Measurements from ENCODE around the gene IMMP2L. TPM values are rescaled to one million over a fixed set of nuclear protein-coding genes. Genes with fewer than 3 reads are reported as not detected.

The IMMP2L gene
- total RNA-seq, 1 experiment from 2014 or later: 13.6 TPM

DNA sequence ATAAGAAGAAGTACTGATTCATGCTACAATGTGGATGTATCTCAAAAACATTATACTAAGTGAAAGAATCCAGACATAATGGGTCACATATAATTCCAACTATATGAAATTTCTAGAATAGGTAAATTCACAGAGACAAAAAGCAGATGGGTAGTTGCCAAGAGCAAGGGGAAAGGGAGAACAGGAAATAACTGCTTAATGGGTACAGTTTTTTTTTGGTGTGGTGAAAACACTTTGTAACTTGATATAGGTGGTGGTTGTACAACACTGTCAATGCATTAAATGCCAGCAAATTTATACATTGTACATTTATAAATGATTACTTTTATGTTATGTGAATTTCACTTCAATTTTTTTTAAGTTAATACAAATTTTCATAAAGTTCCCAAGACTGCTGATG lies 490.7 kb downstream of the IMMP2L start:
- Mint-ChIP-seq H3K4me3 (no peak overlapping the region), H3K4me1 (peaks cover 28% of the 10 kb centered on the region), H3K27me3 (ENCODE audit: low read depth) (no peaks in the 10 kb centered on the region), H3K9me3 (peaks cover 2% of the 10 kb centered on the region; the same call in 1 of the 2 replicates), H3K27ac (no peak overlapping the region), H3K36me3 (no peaks in the 10 kb centered on the region)
- ChIA-PET POLR2A (no interaction called here), CTCF (no interaction called here)
- DNase-seq (ENCODE audit: low spot score) (no peak), ATAC-seq (no peak)
- TF ChIP-seq ATF1 (CRISPR knock-in tag; IDR thresholded peaks at IDR 0.05) (no peak), ZNF219 (CRISPR knock-in tag; IDR thresholded peaks at IDR 0.05; ENCODE audit: borderline replicate concordance) (no peak)

GRCh38 chr7:111068618-111069017 lies 493.7 kb downstream of the IMMP2L start:
- Mint-ChIP-seq H3K27me3 (ENCODE audit: low read depth) (no peaks in the 10 kb centered on the region), H3K4me1 (peaks cover 11% of the 10 kb centered on the region), H3K27ac (no peak overlapping the region), H3K4me3 (no peak overlapping the region), H3K36me3 (peaks cover 22% of the 10 kb centered on the region), H3K9me3 (peaks cover 22% of the 10 kb centered on the region)
- ATAC-seq: no peak
- TF ChIP-seq ZNF396 (CRISPR knock-in tag; IDR thresholded peaks at IDR 0.05; ENCODE audit: borderline replicate concordance): no peak
- TF ChIP-seq ELF4 (CRISPR knock-in tag; IDR thresholded peaks at IDR 0.05; ENCODE audit: low read depth): no peak
- TF ChIP-seq, protein P1, sequence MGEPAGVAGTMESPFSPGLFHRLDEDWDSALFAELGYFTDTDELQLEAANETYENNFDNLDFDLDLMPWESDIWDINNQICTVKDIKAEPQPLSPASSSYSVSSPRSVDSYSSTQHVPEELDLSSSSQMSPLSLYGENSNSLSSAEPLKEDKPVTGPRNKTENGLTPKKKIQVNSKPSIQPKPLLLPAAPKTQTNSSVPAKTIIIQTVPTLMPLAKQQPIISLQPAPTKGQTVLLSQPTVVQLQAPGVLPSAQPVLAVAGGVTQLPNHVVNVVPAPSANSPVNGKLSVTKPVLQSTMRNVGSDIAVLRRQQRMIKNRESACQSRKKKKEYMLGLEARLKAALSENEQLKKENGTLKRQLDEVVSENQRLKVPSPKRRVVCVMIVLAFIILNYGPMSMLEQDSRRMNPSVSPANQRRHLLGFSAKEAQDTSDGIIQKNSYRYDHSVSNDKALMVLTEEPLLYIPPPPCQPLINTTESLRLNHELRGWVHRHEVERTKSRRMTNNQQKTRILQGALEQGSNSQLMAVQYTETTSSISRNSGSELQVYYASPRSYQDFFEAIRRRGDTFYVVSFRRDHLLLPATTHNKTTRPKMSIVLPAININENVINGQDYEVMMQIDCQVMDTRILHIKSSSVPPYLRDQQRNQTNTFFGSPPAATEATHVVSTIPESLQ (CRISPR knock-in tag; IDR thresholded peaks at IDR 0.05): no peak
- TF ChIP-seq, protein P2, sequence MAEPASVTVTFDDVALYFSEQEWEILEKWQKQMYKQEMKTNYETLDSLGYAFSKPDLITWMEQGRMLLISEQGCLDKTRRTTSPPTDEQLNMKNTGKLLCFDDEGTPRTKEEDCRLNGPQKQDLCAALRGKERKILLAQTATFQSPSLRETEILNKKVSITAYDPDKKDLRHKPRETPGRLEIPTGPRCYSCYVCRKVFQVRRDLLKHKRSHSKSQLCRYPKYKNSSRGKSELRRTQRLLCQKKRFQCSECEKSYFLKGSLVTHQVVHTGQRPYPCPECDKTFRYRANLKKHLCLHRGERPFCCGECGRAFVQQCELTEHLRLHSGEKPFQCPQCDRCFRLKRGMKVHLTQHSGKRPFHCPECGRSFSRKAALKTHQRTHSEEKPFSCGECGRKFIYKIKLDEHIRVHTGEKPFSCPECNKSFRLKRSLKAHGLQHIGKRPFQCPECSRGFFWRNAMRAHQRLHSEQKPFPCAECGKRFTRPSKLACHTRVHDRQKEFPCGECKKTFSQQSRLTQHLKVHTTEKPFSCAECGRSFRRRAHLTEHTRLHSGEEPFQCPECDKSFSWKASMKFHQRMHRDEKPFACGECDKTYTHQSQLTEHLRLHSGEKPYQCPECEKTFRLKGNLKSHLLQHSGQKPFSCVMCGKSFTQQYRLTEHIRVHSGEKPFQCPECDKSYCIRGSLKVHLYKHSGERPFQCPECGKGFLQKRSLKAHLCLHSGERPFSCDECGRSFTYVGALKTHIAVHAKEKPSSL (CRISPR knock-in tag; conservative IDR thresholded peaks at IDR 0.05): no peak
- TF ChIP-seq USF2 (CRISPR knock-in tag; IDR thresholded peaks at IDR 0.05): no peak
- TF ChIP-seq ARID4B (CRISPR knock-in tag; IDR thresholded peaks at IDR 0.05; ENCODE audit: borderline replicate concordance): no peak
- TF ChIP-seq GTF2I (CRISPR knock-in tag; conservative IDR thresholded peaks at IDR 0.05): no peak
- TF ChIP-seq, protein P3, sequence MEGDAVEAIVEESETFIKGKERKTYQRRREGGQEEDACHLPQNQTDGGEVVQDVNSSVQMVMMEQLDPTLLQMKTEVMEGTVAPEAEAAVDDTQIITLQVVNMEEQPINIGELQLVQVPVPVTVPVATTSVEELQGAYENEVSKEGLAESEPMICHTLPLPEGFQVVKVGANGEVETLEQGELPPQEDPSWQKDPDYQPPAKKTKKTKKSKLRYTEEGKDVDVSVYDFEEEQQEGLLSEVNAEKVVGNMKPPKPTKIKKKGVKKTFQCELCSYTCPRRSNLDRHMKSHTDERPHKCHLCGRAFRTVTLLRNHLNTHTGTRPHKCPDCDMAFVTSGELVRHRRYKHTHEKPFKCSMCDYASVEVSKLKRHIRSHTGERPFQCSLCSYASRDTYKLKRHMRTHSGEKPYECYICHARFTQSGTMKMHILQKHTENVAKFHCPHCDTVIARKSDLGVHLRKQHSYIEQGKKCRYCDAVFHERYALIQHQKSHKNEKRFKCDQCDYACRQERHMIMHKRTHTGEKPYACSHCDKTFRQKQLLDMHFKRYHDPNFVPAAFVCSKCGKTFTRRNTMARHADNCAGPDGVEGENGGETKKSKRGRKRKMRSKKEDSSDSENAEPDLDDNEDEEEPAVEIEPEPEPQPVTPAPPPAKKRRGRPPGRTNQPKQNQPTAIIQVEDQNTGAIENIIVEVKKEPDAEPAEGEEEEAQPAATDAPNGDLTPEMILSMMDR (IDR thresholded peaks at IDR 0.05): no peak
- no peak for TF ChIP-seq HMGXB4 (CRISPR knock-in tag; IDR thresholded peaks at IDR 0.05)
- TF ChIP-seq ZNF423 (CRISPR knock-in tag; IDR thresholded peaks at IDR 0.05): no peak
- TF ChIP-seq ZNF263 (CRISPR knock-in tag; IDR thresholded peaks at IDR 0.05; ENCODE audit: low read depth): no peak
- no peak for DNase-seq (ENCODE audit: low spot score)
- CTCF ChIA-PET: no interaction called here
- POLR2A ChIA-PET: no interaction called here

Measured in WTC11 (cell line).